ENCODE results near the gene RBP2.

Gene RBP2

GRCh38 chr3:139476348-139476747, at the start of gene RBP2:
TSS of gene RBP2 (minus strand) at chr3:139476516. CDS start at chr3:139476459, 57 bp downstream.
- DNase-seq (ENCODE audit: low spot score) = no peak

- DNase-seq (ENCODE audit: low spot score) = no peak
Observed at GRCh38 chr3:139524841-139525636, 48.7 kb upstream of the RBP2 start.

GRCh38 chr3:139523718-139524117, 47.4 kb upstream of the RBP2 start:
- no peak for DNase-seq (ENCODE audit: low spot score)

- DNase-seq (ENCODE audit: low spot score) = no peak
Observed at GRCh38 chr3:139523166-139523565, 46.9 kb upstream of the RBP2 start.

- no peak for DNase-seq (ENCODE audit: low spot score)
Observed at GRCh38 chr3:139522421-139522820, 46.1 kb upstream of the RBP2 start.

GRCh38 chr3:139521816-139522215, 45.5 kb upstream of the RBP2 start:
- DNase-seq (ENCODE audit: low spot score) = no peak

GRCh38 chr3:139521144-139521543, 44.8 kb upstream of the RBP2 start:
- no peak for DNase-seq (ENCODE audit: low spot score)

- no peak for DNase-seq (ENCODE audit: low spot score)
Observed at GRCh38 chr3:139519998-139520737, 43.9 kb upstream of the RBP2 start.

GRCh38 chr3:139518926-139519842, 42.9 kb upstream of the RBP2 start:
- no peak for DNase-seq (ENCODE audit: low spot score)

GRCh38 chr3:139518306-139518705, 42.0 kb upstream of the RBP2 start:
- DNase-seq (ENCODE audit: low spot score) = no peak

GRCh38 chr3:139517321-139518065, 41.2 kb upstream of the RBP2 start:
- no peak for DNase-seq (ENCODE audit: low spot score)

GRCh38 chr3:139514741-139515140, 38.4 kb upstream of the RBP2 start:
- no peak for DNase-seq (ENCODE audit: low spot score)

GRCh38 chr3:139509631-139510030, 33.3 kb upstream of the RBP2 start:
- DNase-seq (ENCODE audit: low spot score) = no peak

- DNase-seq (ENCODE audit: low spot score) = no peak
Observed at GRCh38 chr3:139506766-139507165, 30.4 kb upstream of the RBP2 start.

- no peak for DNase-seq (ENCODE audit: low spot score)
Observed at GRCh38 chr3:139505829-139506386, 29.6 kb upstream of the RBP2 start.

GRCh38 chr3:139499536-139499935, 23.2 kb upstream of the RBP2 start:
- no peak for DNase-seq (ENCODE audit: low spot score)

- DNase-seq (ENCODE audit: low spot score) = no peak
Observed at GRCh38 chr3:139493826-139494385, 17.6 kb upstream of the RBP2 start.

GRCh38 chr3:139491966-139492365, 15.7 kb upstream of the RBP2 start:
- no peak for DNase-seq (ENCODE audit: low spot score)

GRCh38 chr3:139491027-139491700, 14.8 kb upstream of the RBP2 start:
- DNase-seq (ENCODE audit: low spot score) = no peak

- no peak for DNase-seq (ENCODE audit: low spot score)
Observed at GRCh38 chr3:139482206-139482605, 5.9 kb upstream of the RBP2 start.
